ENCODE measurements around the gene SGTA. TPM values are rescaled to one million over a fixed set of nuclear protein-coding genes. Genes with fewer than 3 reads are reported as not detected.

SGTA gene
- total and polyA plus RNA-seq, 2 donors from 2014 or later: 50.4 to 66.2 TPM

GRCh38 chr19:2726160-2726855, 56.8 kb downstream of the SGTA start:
- TF ChIP-seq CTCF (IDR thresholded peaks at IDR 0.05; ENCODE audit: borderline replicate concordance, extremely low read depth, insufficient read depth): no peak
- Histone ChIP-seq H3K9me3 (ENCODE audit: control insufficient read depth in 2 of 3, insufficient read depth in 1 of 3, low read length in 3 of 3) (no peaks in the 10 kb centered on the region), H3K9ac (ENCODE audit: low read length in 3 of 3) (no peak overlapping the region), H3K4me1 (ENCODE audit: control insufficient read depth in 2 of 3, insufficient read depth in 2 of 3, low read depth in 1 of 3, low read length in 3 of 3) (peaks cover 0 to 12% (median 0%) of the 10 kb centered on the region in 3 donors), H3K27ac (ENCODE audit: low read depth in 2 of 2, low read length in 2 of 2) (no peak overlapping the region), H3K36me3 (ENCODE audit: control insufficient read depth in 2 of 3, insufficient read depth in 3 of 3, low read length in 3 of 3) (no peaks in the 10 kb centered on the region), H3K27me3 (ENCODE audit: control insufficient read depth, insufficient read depth, low read length) (peaks cover 3% of the 10 kb centered on the region), H3K4me3 (ENCODE audit: low read length in 3 of 3) (no peak overlapping the region)
- DNase-seq (no peak), FAIRE-seq (no peak)
- intact Hi-C loops (cut with DNase I): no loop called here

- intact Hi-C loops (cut with DNase I): no loop called here
- Histone ChIP-seq H3K27ac (ENCODE audit: low read depth in 2 of 2, low read length in 2 of 2) (no peak overlapping the region), H3K27me3 (ENCODE audit: control insufficient read depth, insufficient read depth, low read length) (peaks cover 3% of the 10 kb centered on the region), H3K4me3 (ENCODE audit: low read length in 3 of 3) (no peak overlapping the region), H3K9me3 (ENCODE audit: control insufficient read depth in 2 of 3, insufficient read depth in 1 of 3, low read length in 3 of 3) (no peaks in the 10 kb centered on the region), H3K4me1 (ENCODE audit: control insufficient read depth in 2 of 3, insufficient read depth in 2 of 3, low read depth in 1 of 3, low read length in 3 of 3) (peaks cover 0 to 14% (median 0%) of the 10 kb centered on the region in 3 donors), H3K36me3 (ENCODE audit: control insufficient read depth in 2 of 3, insufficient read depth in 3 of 3, low read length in 3 of 3) (no peaks in the 10 kb centered on the region), H3K9ac (ENCODE audit: low read length in 3 of 3) (no peak overlapping the region)
- no peak for TF ChIP-seq CTCF (IDR thresholded peaks at IDR 0.05; ENCODE audit: borderline replicate concordance, extremely low read depth, insufficient read depth)
- DNase-seq (no peak), FAIRE-seq (no peak)
These were observed 58.9 kb downstream of the SGTA start for GRCh38 chr19:2724148-2724557.

GRCh38 chr19:2723747-2724146, 59.3 kb downstream of the SGTA start:
- no peaks in the 10 kb centered on the region for H3K9me3 ChIP-seq (ENCODE audit: control insufficient read depth in 2 of 3, insufficient read depth in 1 of 3, low read length in 3 of 3)
- no peak overlapping the region for H3K9ac ChIP-seq (ENCODE audit: low read length in 3 of 3)
- H3K27ac ChIP-seq (ENCODE audit: low read depth in 2 of 2, low read length in 2 of 2): no peak overlapping the region
- no peaks in the 10 kb centered on the region for H3K36me3 ChIP-seq (ENCODE audit: control insufficient read depth in 2 of 3, insufficient read depth in 3 of 3, low read length in 3 of 3)
- peaks cover 3% of the 10 kb centered on the region for H3K27me3 ChIP-seq (ENCODE audit: control insufficient read depth, insufficient read depth, low read length)
- peaks cover 0 to 14% (median 0%) of the 10 kb centered on the region in 3 donors for H3K4me1 ChIP-seq (ENCODE audit: control insufficient read depth in 2 of 3, insufficient read depth in 2 of 3, low read depth in 1 of 3, low read length in 3 of 3)
- intact Hi-C loops (cut with DNase I): no loop called here
- H3K4me3 ChIP-seq (ENCODE audit: low read length in 3 of 3): no peak overlapping the region
- FAIRE-seq: no peak
- no peak for TF ChIP-seq CTCF (IDR thresholded peaks at IDR 0.05; ENCODE audit: borderline replicate concordance, extremely low read depth, insufficient read depth)
- no peak for DNase-seq

Measured in kidney (tissue), 14 donors.